Mesendoderm (in vitro differentiated cells): ENCODE measurements around the gene AGBL1.

ENCODE experiments used
- DNase-seq: peaks from one replicate; pipeline ENCODE4 v3.0.0; 2013
- H2AK5ac ChIP-seq: 2 replicates; pipeline ENCODE4 v1.6.1; 2013; ENCODE audit warnings: low read length, inconsistent platforms
- H2BK120ac ChIP-seq: 2 replicates; pipeline ENCODE4 v1.6.1; 2013; ENCODE audit warnings: low read depth, mild to moderate bottlenecking, low read length, moderate library complexity, mixed read lengths
- H2BK15ac ChIP-seq: replicated peaks from 2 replicates; pipeline ENCODE4 v1.6.1; 2013; ENCODE audit warnings: low read depth, mild to moderate bottlenecking, moderate library complexity
- H2BK5ac ChIP-seq: 2 replicates; pipeline ENCODE4 v1.6.1; 2013; ENCODE audit warnings: low read length, inconsistent platforms
- H3K18ac ChIP-seq: 2 replicates; pipeline ENCODE4 v1.6.1; 2013; ENCODE audit warnings: mild to moderate bottlenecking, low read length, mixed read lengths
- H3K23ac ChIP-seq: one replicate; pipeline ENCODE4 v1.6.1; 2013; ENCODE audit warnings: low read length
- H3K27ac ChIP-seq: 2 replicates; pipeline ENCODE4 v1.5.1; 2013; ENCODE audit warnings: low read depth, mild to moderate bottlenecking, inconsistent platforms, low read length, moderate library complexity
- H3K27me3 ChIP-seq: 2 replicates; pipeline ENCODE4 v1.6.1; 2013; ENCODE audit warnings: low read length, control low read depth, mild to moderate bottlenecking, inconsistent platforms; ENCODE audit not compliant: insufficient read depth, poor library complexity
- H3K36me3 ChIP-seq: 2 replicates; pipeline ENCODE4 v1.6.1; 2013; ENCODE audit warnings: low read length, inconsistent platforms; ENCODE audit not compliant: control insufficient read depth, insufficient read depth
- H3K4ac ChIP-seq: one replicate; pipeline ENCODE4 v1.6.1; 2013; ENCODE audit warnings: low read depth, mild to moderate bottlenecking, low read length, moderate library complexity
- H3K4me1 ChIP-seq: 2 replicates; pipeline ENCODE4 v1.6.1; 2013; ENCODE audit warnings: low read depth, low read length, inconsistent platforms; ENCODE audit not compliant: control insufficient read depth
- H3K4me2 ChIP-seq: 2 replicates; pipeline ENCODE4 v1.6.1; 2013; ENCODE audit warnings: low read length
- H3K4me3 ChIP-seq: 2 replicates; pipeline ENCODE4 v1.5.1; 2013; ENCODE audit warnings: mild to moderate bottlenecking, low read length
- H3K56ac ChIP-seq: one replicate; pipeline ENCODE4 v1.6.1; 2013; ENCODE audit warnings: low read length
- H3K79me1 ChIP-seq: 2 replicates; pipeline ENCODE4 v1.6.1; 2013; ENCODE audit warnings: low read length, inconsistent platforms
- H3K79me2 ChIP-seq: 2 replicates; pipeline ENCODE4 v1.6.1; 2013; ENCODE audit warnings: mild to moderate bottlenecking, low read length; ENCODE audit not compliant: control insufficient read depth, insufficient read depth
- H3K9ac ChIP-seq: 2 replicates; pipeline ENCODE4 v1.6.1; 2013; ENCODE audit warnings: low read length, inconsistent platforms
- H4K5ac ChIP-seq: one replicate; pipeline ENCODE4 v1.6.1; 2013; ENCODE audit warnings: low read length
- H4K8ac ChIP-seq: one replicate; pipeline ENCODE4 v1.6.1; 2013; ENCODE audit warnings: low read depth, mild to moderate bottlenecking, control low read depth, low read length, moderate library complexity
- WGBS: extraction: QIAGEN DNeasy Blood & Tissue Kit; methylation state at CpG from one replicate; pipeline ENCODE4 v1.1.7; 2013; ENCODE audit warnings: low lambda C conversion rate, missing lambda C conversion rate; ENCODE audit not compliant: insufficient coverage; ENCODE audit errors: extremely low coverage; 5-methylcytosine and 5-hydroxymethylcytosine counted together

Gene AGBL1

GRCh38 chr15:86231864-86232721 lies 152.4 kb downstream of the AGBL1 start:
- Histone ChIP-seq H3K27ac (no peak overlapping the region), H2AK5ac (no peak overlapping the region), H3K4me1 (peaks cover 4% of the 10 kb centered on the region), H2BK5ac (no peak overlapping the region), H3K9ac (no peak overlapping the region), H3K23ac (no peak overlapping the region), H3K79me2 (no peaks in the 10 kb centered on the region), H4K5ac (no peak overlapping the region), H2BK120ac (no peak overlapping the region), H3K56ac (peak overlapping the region; percentile 73), H3K27me3 (no peaks in the 10 kb centered on the region), H3K79me1 (no peaks in the 10 kb centered on the region), H2BK15ac (peak overlapping the region; percentile 61), H3K4ac (no peak overlapping the region), H3K36me3 (no peaks in the 10 kb centered on the region), H3K4me2 (no peak overlapping the region), H4K8ac (no peak overlapping the region), H3K18ac (no peak overlapping the region), H3K4me3 (no peak overlapping the region)
- DNase-seq, result peak; percentile 75
- WGBS, result no CpG with 5 or more reads among the region's 19 CpGs

GRCh38 chr15:86235667-86236066 lies 156.0 kb downstream of the AGBL1 start:
- no peak overlapping the region for H4K8ac ChIP-seq
- H3K36me3 ChIP-seq, result no peaks in the 10 kb centered on the region
- no peak overlapping the region for H3K56ac ChIP-seq
- no peak overlapping the region for H3K4me2 ChIP-seq
- H4K5ac ChIP-seq, result no peak overlapping the region
- no peak overlapping the region for H3K9ac ChIP-seq
- H3K4me3 ChIP-seq, result no peak overlapping the region
- no peaks in the 10 kb centered on the region for H3K79me2 ChIP-seq
- no peak overlapping the region for H2AK5ac ChIP-seq
- H2BK15ac ChIP-seq, result no peak overlapping the region
- no peak overlapping the region for H3K23ac ChIP-seq
- H3K4ac ChIP-seq, result no peak overlapping the region
- no peak overlapping the region for H3K18ac ChIP-seq
- H2BK120ac ChIP-seq, result no peak overlapping the region
- no peak overlapping the region for H3K27ac ChIP-seq
- no peaks in the 10 kb centered on the region for H3K27me3 ChIP-seq
- no peaks in the 10 kb centered on the region for H3K79me1 ChIP-seq
- no CpG with 5 or more reads among the region's 3 CpGs for WGBS
- no peak overlapping the region for H2BK5ac ChIP-seq
- peaks cover 5% of the 10 kb centered on the region for H3K4me1 ChIP-seq
- DNase-seq, result no peak

GRCh38 chr15:86236356-86237110 lies 156.9 kb downstream of the AGBL1 start:
- Histone ChIP-seq H2BK5ac (no peak overlapping the region), H3K27ac (no peak overlapping the region), H3K4me2 (no peak overlapping the region), H3K18ac (peak overlapping the region; percentile 85), H3K79me1 (no peaks in the 10 kb centered on the region), H2BK15ac (no peak overlapping the region), H3K4me1 (peaks cover 5% of the 10 kb centered on the region), H3K36me3 (no peaks in the 10 kb centered on the region), H3K9ac (peak overlapping the region; percentile 1), H3K4ac (no peak overlapping the region), H3K56ac (peak overlapping the region; percentile 17), H3K27me3 (no peaks in the 10 kb centered on the region), H2BK120ac (no peak overlapping the region), H3K79me2 (no peaks in the 10 kb centered on the region), H3K4me3 (no peak overlapping the region), H2AK5ac (no peak overlapping the region), H4K5ac (no peak overlapping the region), H4K8ac (no peak overlapping the region), H3K23ac (no peak overlapping the region)
- DNase-seq, result peak; percentile 81
- WGBS, result no CpG with 5 or more reads among the region's 15 CpGs

- H3K36me3 ChIP-seq, result no peaks in the 10 kb centered on the region
Measured at GRCh38 chr15:86237111-86237500, 157.4 kb downstream of the AGBL1 start.

GRCh38 chr15:86247249-86247955 lies 167.7 kb downstream of the AGBL1 start:
- Histone ChIP-seq H4K5ac (no peak overlapping the region), H2AK5ac (no peak overlapping the region), H3K18ac (no peak overlapping the region), H3K23ac (no peak overlapping the region), H3K4ac (no peak overlapping the region), H3K79me1 (no peaks in the 10 kb centered on the region), H3K27me3 (no peaks in the 10 kb centered on the region), H3K4me3 (no peak overlapping the region), H3K36me3 (no peaks in the 10 kb centered on the region), H3K9ac (no peak overlapping the region), H2BK5ac (no peak overlapping the region), H3K56ac (no peak overlapping the region), H3K4me1 (no peaks in the 10 kb centered on the region), H3K4me2 (no peak overlapping the region), H3K27ac (no peak overlapping the region), H3K79me2 (no peaks in the 10 kb centered on the region), H4K8ac (no peak overlapping the region), H2BK120ac (no peak overlapping the region), H2BK15ac (no peak overlapping the region)
- no CpG with 5 or more reads among the region's 15 CpGs for WGBS
- no peak for DNase-seq

More at GRCh38 chr15:86237111-86237500, 157.4 kb downstream of the AGBL1 start:
- H3K79me1 ChIP-seq, result no peaks in the 10 kb centered on the region
- H3K27ac ChIP-seq, result no peak overlapping the region
- WGBS, result no CpG with 5 or more reads among the region's 5 CpGs
- no peak overlapping the region for H2BK15ac ChIP-seq
- no peak overlapping the region for H3K4ac ChIP-seq
- no peak overlapping the region for H3K56ac ChIP-seq
- H3K4me3 ChIP-seq, result no peak overlapping the region
- H3K4me2 ChIP-seq, result no peak overlapping the region
- H3K23ac ChIP-seq, result no peak overlapping the region
- H3K27me3 ChIP-seq, result no peaks in the 10 kb centered on the region
- H2AK5ac ChIP-seq, result no peak overlapping the region
- H4K5ac ChIP-seq, result no peak overlapping the region
- peaks cover 5% of the 10 kb centered on the region for H3K4me1 ChIP-seq
- H3K79me2 ChIP-seq, result no peaks in the 10 kb centered on the region
- H3K9ac ChIP-seq, result no peak overlapping the region
- no peak overlapping the region for H2BK5ac ChIP-seq
- no peak for DNase-seq
- H4K8ac ChIP-seq, result no peak overlapping the region
- H3K18ac ChIP-seq, result no peak overlapping the region
- H2BK120ac ChIP-seq, result no peak overlapping the region
